CD14-positive monocyte (primary cell): ENCODE results near the gene TDP1. TPM values are rescaled to one million over a fixed set of nuclear protein-coding genes. Genes with fewer than 3 reads are reported as not detected.
"Not testable (repeated sequence)": the region's sequence is repeated elsewhere in the genome, so short reads cannot be mapped to it uniquely, and the experiment has no call there.

Experiments
- DNase-seq, 3 donors: peaks; one replicate each; pipeline ENCODE4 v3.0.0-alpha.2; 2011 to 2022
- H2AFZ ChIP-seq: 2 replicates; pipeline ENCODE4 v1.6.0; 2012; ENCODE audit warnings: mild to moderate bottlenecking, low read depth, low read length, inconsistent platforms; ENCODE audit not compliant: insufficient read depth, poor library complexity, severe bottlenecking
- H3K27ac ChIP-seq, 2 donors: 1 replicate in 1 of 2; 2 replicates in 1 of 2; pipeline ENCODE4 v1.5.1; 2012 to 2013; ENCODE audit warnings: low read length in 2 of 2, control low read depth in 1 of 2, inconsistent platforms in 1 of 2, low read depth in 1 of 2, mild to moderate bottlenecking in 1 of 2
- H3K27me3 ChIP-seq, 2 donors: one replicate each; pipeline versions ENCODE4 v1.6.0 to v1.6.1; 2011 to 2013; ENCODE audit warnings: low read length in 2 of 2; ENCODE audit not compliant: control insufficient read depth in 2 of 2, insufficient read depth in 2 of 2
- H3K36me3 ChIP-seq, 2 donors: replicated peaks in 1 of 2; 1 replicate in 1 of 2; 2 replicates in 1 of 2; pipeline versions ENCODE4 v1.5.1 to v1.6.1; 2012 to 2013; ENCODE audit warnings: low read length in 2 of 2, control low read depth in 1 of 2, inconsistent platforms in 1 of 2, mild to moderate bottlenecking in 1 of 2; ENCODE audit not compliant: insufficient read depth in 2 of 2, control insufficient read depth in 1 of 2
- H3K4me1 ChIP-seq, 2 donors: 1 replicate in 1 of 2; 2 replicates in 1 of 2; pipeline versions ENCODE4 v1.5.1 to v1.6.1; 2012 to 2013; ENCODE audit warnings: low read length in 2 of 2, control low read depth in 1 of 2, inconsistent platforms in 1 of 2, mild to moderate bottlenecking in 1 of 2, moderate library complexity in 1 of 2; ENCODE audit not compliant: insufficient read depth in 2 of 2, control insufficient read depth in 1 of 2
- H3K4me2 ChIP-seq: replicated peaks from 2 replicates; pipeline ENCODE3; 2012; ENCODE audit warnings: low read length, moderate library complexity, mild to moderate bottlenecking; ENCODE audit not compliant: poor library complexity, severe bottlenecking; ENCODE audit errors: extremely low read depth
- H3K4me3 ChIP-seq, 3 experiments: fragments of 200-600 bp in 1 of 3; sonication (generic) in 1 of 3; replicated peaks in 1 of 3; 1 replicate in 2 of 3; 2 replicates in 1 of 3; pipeline ENCODE4 v1.5.1; 2011 to 2013; ENCODE audit warnings: low read length in 3 of 3, mild to moderate bottlenecking in 3 of 3, control low read depth in 2 of 3, low read depth in 2 of 3, inconsistent platforms in 1 of 3, moderate library complexity in 1 of 3
- H3K79me2 ChIP-seq: 2 replicates; pipeline ENCODE4 v1.6.0; 2012; ENCODE audit warnings: mild to moderate bottlenecking, control low read depth, inconsistent platforms, low read length, moderate library complexity; ENCODE audit not compliant: insufficient read depth
- H3K9ac ChIP-seq: 2 replicates; pipeline ENCODE4 v1.6.0; 2017; ENCODE audit warnings: low read length, mild to moderate bottlenecking; ENCODE audit not compliant: insufficient read depth, poor library complexity, severe bottlenecking
- H3K9me3 ChIP-seq, 2 donors: replicated peaks in 1 of 2; 1 replicate in 1 of 2; 2 replicates in 1 of 2; pipeline versions ENCODE4 v1.5.1 to v1.6.1; 2012 to 2013; ENCODE audit warnings: low read length in 2 of 2, control low read depth in 1 of 2; ENCODE audit not compliant: control insufficient read depth in 1 of 2, insufficient read depth in 1 of 2
- H4K20me1 ChIP-seq: 2 replicates; pipeline ENCODE4 v1.6.0; 2012; ENCODE audit warnings: mild to moderate bottlenecking, low read length, control low read depth, moderate library complexity; ENCODE audit not compliant: insufficient read depth
- H3K27ac Mint-ChIP-seq, 7 donors: one replicate each; pipeline ENCODE4 v1.8.0; 2020; ENCODE audit warnings: mild to moderate bottlenecking in 7 of 7, mixed read lengths in 7 of 7, moderate library complexity in 6 of 7, inconsistent platforms in 2 of 7
- H3K27me3 Mint-ChIP-seq, 3 donors: one replicate each; pipeline ENCODE4 v1.8.0; 2021 to 2022; ENCODE audit warnings: low read depth in 3 of 3, mild to moderate bottlenecking in 3 of 3, mixed read lengths in 3 of 3, moderate library complexity in 3 of 3, inconsistent platforms in 1 of 3
- H3K36me3 Mint-ChIP-seq, 2 donors: one replicate each; pipeline ENCODE4 v1.8.0; 2020; ENCODE audit warnings: mixed read lengths in 2 of 2, inconsistent platforms in 1 of 2, mild to moderate bottlenecking in 1 of 2
- H3K4me1 Mint-ChIP-seq: one replicate; pipeline ENCODE4 v1.8.0; 2020; ENCODE audit warnings: mild to moderate bottlenecking, mixed read lengths
- H3K4me3 Mint-ChIP-seq, 2 donors: one replicate each; pipeline ENCODE4 v1.8.0; 2020; ENCODE audit warnings: mild to moderate bottlenecking in 2 of 2, mixed read lengths in 2 of 2, moderate library complexity in 1 of 2
- H3K9me3 Mint-ChIP-seq, 7 donors: one replicate each; pipeline ENCODE4 v1.8.0; 2020 to 2022; ENCODE audit warnings: mixed read lengths in 7 of 7, mild to moderate bottlenecking in 6 of 7, moderate library complexity in 6 of 7, inconsistent platforms in 2 of 7
- WGBS: methylation state at CpG from one replicate; pipeline ENCODE4 v1.1.5; 2013; ENCODE audit warnings: missing lambda C conversion rate; ENCODE audit not compliant: insufficient coverage; 5-methylcytosine and 5-hydroxymethylcytosine counted together
- intact Hi-C, 2 donors: fragments of 100-400 bp; cut with micrococcal nuclease; formaldehyde crosslinking; loops; one replicate each; pipeline versions ENCODE4 v1.15.0 to v1.15.1; 2023
- polyA plus RNA-seq, 3 donors: library from polyadenylated mRNA; depleted of rRNA in 1 of 3; unstranded in 2 of 3; stranded (reverse) in 1 of 3; fragments of 300-500 nt in 2 of 3; fragments of >200 nt in 1 of 3; fragmentation: Illumina TruSeq in 2 of 3; gene quantifications; 1 replicate in 2 of 3; 2 replicates in 1 of 3; pipeline ENCODE4 v1.2.3, GENCODE V29; 2012 to 2021
- TF ChIP-seq, protein P1 (sequence below): fragments of 200-600 bp; IDR thresholded peaks from one replicate; pipeline ENCODE4 v1.8.0; 2022; ENCODE audit warnings: antibody characterized with exemption, mild to moderate bottlenecking

TDP1 gene
- polyA plus RNA-seq, 3 donors: 9.2 to 13.4 (median 10.6) TPM

DNA sequence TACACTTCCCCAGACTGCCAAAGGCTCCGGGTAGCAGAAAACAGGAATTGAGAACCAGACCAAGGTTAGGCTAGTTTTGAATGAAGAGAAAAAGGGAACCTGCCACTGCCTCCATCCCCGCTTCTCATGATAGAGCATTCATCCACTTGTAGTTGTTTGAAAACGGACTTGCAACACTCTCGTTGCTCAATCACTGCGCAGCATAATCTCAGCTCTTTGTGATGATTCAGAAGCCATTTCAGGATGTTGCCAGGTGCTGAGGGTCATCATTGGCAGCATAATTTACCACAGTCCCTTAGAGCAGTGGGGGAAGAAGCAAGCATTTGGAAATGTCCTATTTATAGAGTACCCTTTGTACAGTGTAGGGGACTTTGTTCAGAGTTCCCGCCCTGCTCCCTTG, 131.7 kb downstream of the TDP1 start:
- H3K4me2 ChIP-seq: peak overlapping the region; percentile 20
- no peak overlapping the region for H3K4me3 ChIP-seq
- peaks cover 0 to 3% of the 10 kb centered on the region in 2 donors for H3K9me3 ChIP-seq
- no peak overlapping the region for H3K4me3 Mint-ChIP-seq
- no peaks in the 10 kb centered on the region for H3K36me3 ChIP-seq
- peaks cover 7 to 20% of the 10 kb centered on the region in 2 donors for H3K36me3 Mint-ChIP-seq
- H3K9me3 Mint-ChIP-seq: peaks cover 0 to 8% (median 6%) of the 10 kb centered on the region in 7 donors
- peaks cover 9% of the 10 kb centered on the region for H3K79me2 ChIP-seq
- no peak overlapping the region for H3K9ac ChIP-seq
- H3K27me3 Mint-ChIP-seq: peaks cover 0 to 8% (median 6%) of the 10 kb centered on the region in 3 donors
- TF ChIP-seq, protein P1, sequence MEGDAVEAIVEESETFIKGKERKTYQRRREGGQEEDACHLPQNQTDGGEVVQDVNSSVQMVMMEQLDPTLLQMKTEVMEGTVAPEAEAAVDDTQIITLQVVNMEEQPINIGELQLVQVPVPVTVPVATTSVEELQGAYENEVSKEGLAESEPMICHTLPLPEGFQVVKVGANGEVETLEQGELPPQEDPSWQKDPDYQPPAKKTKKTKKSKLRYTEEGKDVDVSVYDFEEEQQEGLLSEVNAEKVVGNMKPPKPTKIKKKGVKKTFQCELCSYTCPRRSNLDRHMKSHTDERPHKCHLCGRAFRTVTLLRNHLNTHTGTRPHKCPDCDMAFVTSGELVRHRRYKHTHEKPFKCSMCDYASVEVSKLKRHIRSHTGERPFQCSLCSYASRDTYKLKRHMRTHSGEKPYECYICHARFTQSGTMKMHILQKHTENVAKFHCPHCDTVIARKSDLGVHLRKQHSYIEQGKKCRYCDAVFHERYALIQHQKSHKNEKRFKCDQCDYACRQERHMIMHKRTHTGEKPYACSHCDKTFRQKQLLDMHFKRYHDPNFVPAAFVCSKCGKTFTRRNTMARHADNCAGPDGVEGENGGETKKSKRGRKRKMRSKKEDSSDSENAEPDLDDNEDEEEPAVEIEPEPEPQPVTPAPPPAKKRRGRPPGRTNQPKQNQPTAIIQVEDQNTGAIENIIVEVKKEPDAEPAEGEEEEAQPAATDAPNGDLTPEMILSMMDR: no peak
- no peaks in the 10 kb centered on the region for H3K27me3 ChIP-seq
- intact Hi-C loops: loop anchor here in 1 of 2 donors (5.0 to 10.0 kb wide), 2 partner anchors 133 to 310 kb away; partner anchors contain the start of genes CALM1, EFCAB11 and TDP1
- H3K27ac Mint-ChIP-seq: peak overlapping the region; percentile 63 to 87 (median 85)
- no peak overlapping the region for H2AFZ ChIP-seq
- H3K4me1 Mint-ChIP-seq: peaks cover 33% of the 10 kb centered on the region
- 0% methylated on average over 1 of the region's 6 CpGs for WGBS
- peak; percentile 98 to 100 (median 99) for DNase-seq
- H3K27ac ChIP-seq: peak overlapping the region; percentile 49 to 52
- no peaks in the 10 kb centered on the region for H4K20me1 ChIP-seq
- peaks cover 24 to 28% of the 10 kb centered on the region in 2 donors for H3K4me1 ChIP-seq

DNA sequence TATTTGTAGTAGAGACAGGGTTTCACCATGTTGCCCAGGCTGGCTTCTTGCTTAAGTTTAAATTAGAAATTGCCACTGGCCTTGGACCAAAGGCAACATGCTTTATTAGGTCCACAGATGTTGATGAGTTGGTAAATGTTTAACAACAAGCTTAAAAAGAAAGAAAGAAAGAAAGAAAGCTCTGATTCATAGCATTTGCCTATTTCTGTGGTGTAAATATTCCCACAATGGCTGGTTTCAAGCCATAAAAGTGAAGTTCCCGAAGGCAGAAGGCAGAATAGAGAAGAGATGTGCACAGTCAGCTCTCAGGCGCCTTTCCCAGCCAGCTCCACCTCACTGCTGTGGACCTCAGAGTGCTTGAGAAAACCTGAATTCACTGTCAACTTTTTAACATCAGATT, 132.4 kb downstream of the TDP1 start:
- WGBS: no CpG with 5 or more reads among the region's 2 CpGs
- Mint-ChIP-seq H3K36me3 (peaks cover 7 to 20% of the 10 kb centered on the region in 2 donors), H3K27me3 (peaks cover 0 to 8% (median 6%) of the 10 kb centered on the region in 3 donors), H3K4me3 (no peak overlapping the region), H3K4me1 (peaks cover 41% of the 10 kb centered on the region), H3K27ac (peak overlapping the region; percentile 19 to 87 (median 74)), H3K9me3 (peaks cover 0 to 8% (median 6%) of the 10 kb centered on the region in 7 donors)
- TF ChIP-seq, protein P1: no peak
- no peak overlapping the region for H3K9ac ChIP-seq
- H3K27ac ChIP-seq: peak overlapping the region; percentile 32 to 52
- intact Hi-C loops: loop anchor here in 1 of 2 donors (5.0 to 10.0 kb wide), 2 partner anchors 133 to 309 kb away; partner anchors contain the start of genes CALM1, EFCAB11 and TDP1
- H3K4me2 ChIP-seq: no peak overlapping the region
- no peaks in the 10 kb centered on the region for H3K36me3 ChIP-seq
- peaks cover 31 to 35% of the 10 kb centered on the region in 2 donors for H3K4me1 ChIP-seq
- DNase-seq: peak in 2 of 3 donors; percentile 13 to 24
- peaks cover 14% of the 10 kb centered on the region for H3K79me2 ChIP-seq
- H2AFZ ChIP-seq: no peak overlapping the region
- no peaks in the 10 kb centered on the region for H4K20me1 ChIP-seq
- peaks cover 0 to 3% of the 10 kb centered on the region in 2 donors for H3K9me3 ChIP-seq
- H3K27me3 ChIP-seq: no peaks in the 10 kb centered on the region
- no peak overlapping the region for H3K4me3 ChIP-seq

DNA sequence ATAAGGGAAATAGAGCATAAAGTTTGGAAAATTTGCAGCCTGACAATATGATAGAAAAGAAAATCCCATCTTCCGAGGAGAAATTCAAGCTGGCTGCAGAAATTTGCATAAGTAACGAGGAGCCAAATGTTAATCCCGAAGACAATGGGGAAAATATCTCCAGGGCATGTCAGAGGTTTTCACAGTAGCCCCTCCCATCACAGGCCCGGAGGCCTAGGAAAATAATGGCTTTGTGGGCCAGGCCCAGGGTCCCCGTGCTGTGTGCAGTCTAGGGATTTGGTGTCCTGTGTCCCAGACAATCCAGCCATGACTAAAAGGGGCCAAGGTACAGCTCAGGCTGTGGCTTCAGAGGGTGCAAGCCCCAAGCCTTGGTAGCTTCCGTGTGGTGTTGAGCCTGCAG, 133.8 kb downstream of the TDP1 start:
- not testable (repeated sequence) for DNase-seq, H3K4me2 ChIP-seq, H3K9ac ChIP-seq, H3K4me3 ChIP-seq, H3K27ac Mint-ChIP-seq, H3K9me3 Mint-ChIP-seq, H3K9me3 ChIP-seq, H3K27ac ChIP-seq, H3K36me3 ChIP-seq, H3K4me3 Mint-ChIP-seq, H3K27me3 Mint-ChIP-seq, H3K27me3 ChIP-seq, H4K20me1 ChIP-seq, H2AFZ ChIP-seq
- peaks cover 46% of the 10 kb centered on the region for H3K4me1 Mint-ChIP-seq
- H3K36me3 Mint-ChIP-seq: peaks cover 7 to 16% of the 10 kb centered on the region in 2 donors
- intact Hi-C loops: loop anchor here in 1 of 2 donors (5.0 to 10.0 kb wide), 2 partner anchors 135 to 308 kb away; partner anchors contain the start of genes CALM1, EFCAB11 and TDP1
- 83% methylated on average over 3 of the region's 6 CpGs for WGBS
- Histone ChIP-seq H3K4me1 (peaks cover 44 to 48% of the 10 kb centered on the region in 2 donors), H3K79me2 (peaks cover 15% of the 10 kb centered on the region)
